GM12801 (cell line): ENCODE results near the gene FSTL5.

Experiments
- CTCF ChIP-seq: IDR thresholded peaks from one replicate; pipeline ENCODE4 v1.5.1; 2011; ENCODE audit warnings: control low read depth; ENCODE audit not compliant: insufficient read length; ENCODE audit errors: extremely low read depth

FSTL5 gene

GRCh38 chr4:161653697-161654096 is 510.1 kb downstream of the FSTL5 start:
- no peak for TF ChIP-seq CTCF

- TF ChIP-seq CTCF: no peak
These were observed 512.2 kb downstream of the FSTL5 start for GRCh38 chr4:161651586-161651985.

- TF ChIP-seq CTCF: no peak
These were observed 513.0 kb downstream of the FSTL5 start for GRCh38 chr4:161650812-161651211.

- no peak for TF ChIP-seq CTCF
These were observed 516.0 kb downstream of the FSTL5 start for GRCh38 chr4:161647757-161648156.

- TF ChIP-seq CTCF: no peak
These were observed 521.1 kb downstream of the FSTL5 start for GRCh38 chr4:161642708-161643107.

- no peak for TF ChIP-seq CTCF
These were observed 533.9 kb downstream of the FSTL5 start for GRCh38 chr4:161629694-161630441.

GRCh38 chr4:161604516-161605300 is 559.1 kb downstream of the FSTL5 start:
- TF ChIP-seq CTCF: no peak
